Measurements from ENCODE around the gene NDUFAF2.
"Not testable (repeated sequence)": the region's sequence is repeated elsewhere in the genome, so short reads cannot be mapped to it uniquely, and the experiment has no call there.

NDUFAF2 gene

DNA sequence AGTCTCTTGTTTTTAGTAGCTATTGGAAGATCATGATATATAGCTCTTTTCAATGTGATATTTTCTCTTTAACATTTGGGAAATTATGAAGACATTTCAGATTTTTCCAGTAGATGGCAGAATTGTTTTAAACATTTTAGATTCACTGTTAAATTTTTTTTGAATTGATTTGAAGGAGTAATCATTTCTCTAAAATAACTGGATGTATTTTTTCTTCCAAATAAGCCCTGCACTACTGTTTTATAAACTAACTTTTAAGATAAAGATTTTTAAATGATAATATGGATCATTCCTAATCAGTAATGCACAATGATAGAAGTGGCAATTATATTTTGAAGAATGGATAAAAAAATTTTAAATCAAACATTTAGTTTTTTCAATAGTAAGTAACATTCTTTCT lies 14.2 kb downstream of the NDUFAF2 start:
- H3K4me1 ChIP-seq (ENCODE audit: insufficient read depth, low read length) = no peaks in the 10 kb centered on the region
- H3K4me3 ChIP-seq (ENCODE audit: low read length) = no peak overlapping the region
- H2AFZ ChIP-seq (ENCODE audit: low read depth, low read length) = no peak overlapping the region
- H3K27me3 ChIP-seq (ENCODE audit: insufficient read depth, low read length) = no peaks in the 10 kb centered on the region
- H3K36me3 ChIP-seq (ENCODE audit: insufficient read depth, low read length) = no peaks in the 10 kb centered on the region
- no peaks in the 10 kb centered on the region for H3K9me3 ChIP-seq (ENCODE audit: low read length)

DNA sequence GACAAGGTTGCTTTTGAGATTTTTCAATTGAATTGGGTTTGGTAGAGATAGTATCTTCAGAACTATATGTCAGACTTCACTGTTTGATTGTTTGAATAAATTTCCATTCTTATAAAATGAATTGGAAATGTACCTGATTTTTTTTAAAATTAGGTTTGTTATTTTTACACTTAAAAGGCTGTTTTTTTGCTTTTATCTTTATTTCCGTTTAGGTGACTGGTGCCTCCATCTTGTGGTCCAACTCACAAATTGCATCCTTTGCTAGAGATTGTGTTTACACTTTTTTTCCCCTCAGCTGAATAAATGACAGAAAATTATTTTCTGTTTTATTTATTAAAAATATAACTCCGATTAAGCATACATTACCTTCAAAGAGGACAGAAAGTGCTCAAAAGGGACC lies 15.6 kb downstream of the NDUFAF2 start:
- no peaks in the 10 kb centered on the region for H3K27me3 ChIP-seq (ENCODE audit: insufficient read depth, low read length)
- H3K4me3 ChIP-seq (ENCODE audit: low read length) = no peak overlapping the region
- no peak overlapping the region for H2AFZ ChIP-seq (ENCODE audit: low read depth, low read length)
- H3K36me3 ChIP-seq (ENCODE audit: insufficient read depth, low read length) = no peaks in the 10 kb centered on the region
- no peaks in the 10 kb centered on the region for H3K4me1 ChIP-seq (ENCODE audit: insufficient read depth, low read length)
- H3K9me3 ChIP-seq (ENCODE audit: low read length) = no peaks in the 10 kb centered on the region

DNA sequence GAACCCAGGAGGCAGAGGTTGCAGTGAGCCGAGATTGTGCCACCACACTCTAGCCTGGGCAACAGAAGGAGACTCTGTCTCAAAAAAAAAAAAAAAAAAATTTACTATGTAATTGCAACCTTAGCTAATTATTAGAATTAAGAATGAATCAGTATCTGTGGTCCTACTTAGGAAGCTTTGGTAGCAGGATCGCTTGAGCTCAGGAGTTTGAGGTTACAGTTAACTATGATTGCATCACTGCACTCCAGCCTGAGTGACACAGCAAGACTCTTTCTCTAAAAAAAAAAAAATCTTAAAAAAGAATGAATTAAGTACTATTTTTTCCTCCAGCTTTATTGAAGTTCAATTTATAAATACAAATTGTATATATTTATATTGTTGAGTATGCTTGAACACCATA lies 16.7 kb downstream of the NDUFAF2 start:
- no peaks in the 10 kb centered on the region for H3K36me3 ChIP-seq (ENCODE audit: insufficient read depth, low read length)
- no peak overlapping the region for H3K4me3 ChIP-seq (ENCODE audit: low read length)
- H3K27me3 ChIP-seq (ENCODE audit: insufficient read depth, low read length) = no peaks in the 10 kb centered on the region
- H3K4me1 ChIP-seq (ENCODE audit: insufficient read depth, low read length) = no peaks in the 10 kb centered on the region
- no peaks in the 10 kb centered on the region for H3K9me3 ChIP-seq (ENCODE audit: low read length)
- no peak overlapping the region for H2AFZ ChIP-seq (ENCODE audit: low read depth, low read length)

DNA sequence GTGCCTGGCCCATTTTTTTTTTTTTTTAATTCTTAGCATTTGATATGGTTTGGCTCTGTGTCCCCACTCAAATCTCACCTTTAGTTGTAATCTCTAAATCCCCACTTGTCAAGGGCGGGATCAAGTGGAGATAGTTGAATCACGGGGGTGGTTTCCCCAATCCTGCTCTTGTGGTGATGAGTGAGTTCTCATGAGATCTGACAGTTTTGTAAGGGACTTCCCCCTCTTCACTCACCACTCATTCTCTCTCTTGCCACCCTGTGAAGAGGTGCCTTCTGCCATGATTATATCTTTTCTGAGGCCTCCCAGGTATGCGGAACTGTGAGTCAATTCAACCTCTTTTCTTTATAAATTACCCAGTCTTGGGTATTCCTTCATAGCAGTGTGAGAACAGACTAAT lies 27.2 kb downstream of the NDUFAF2 start:
- Histone ChIP-seq H3K36me3 (ENCODE audit: insufficient read depth, low read length) (no peaks in the 10 kb centered on the region), H2AFZ (ENCODE audit: low read depth, low read length) (no peak overlapping the region), H3K4me1 (ENCODE audit: insufficient read depth, low read length) (no peaks in the 10 kb centered on the region), H3K27me3 (ENCODE audit: insufficient read depth, low read length) (no peaks in the 10 kb centered on the region), H3K9me3 (ENCODE audit: low read length) (peaks cover 2% of the 10 kb centered on the region), H3K4me3 (ENCODE audit: low read length) (no peak overlapping the region)

DNA sequence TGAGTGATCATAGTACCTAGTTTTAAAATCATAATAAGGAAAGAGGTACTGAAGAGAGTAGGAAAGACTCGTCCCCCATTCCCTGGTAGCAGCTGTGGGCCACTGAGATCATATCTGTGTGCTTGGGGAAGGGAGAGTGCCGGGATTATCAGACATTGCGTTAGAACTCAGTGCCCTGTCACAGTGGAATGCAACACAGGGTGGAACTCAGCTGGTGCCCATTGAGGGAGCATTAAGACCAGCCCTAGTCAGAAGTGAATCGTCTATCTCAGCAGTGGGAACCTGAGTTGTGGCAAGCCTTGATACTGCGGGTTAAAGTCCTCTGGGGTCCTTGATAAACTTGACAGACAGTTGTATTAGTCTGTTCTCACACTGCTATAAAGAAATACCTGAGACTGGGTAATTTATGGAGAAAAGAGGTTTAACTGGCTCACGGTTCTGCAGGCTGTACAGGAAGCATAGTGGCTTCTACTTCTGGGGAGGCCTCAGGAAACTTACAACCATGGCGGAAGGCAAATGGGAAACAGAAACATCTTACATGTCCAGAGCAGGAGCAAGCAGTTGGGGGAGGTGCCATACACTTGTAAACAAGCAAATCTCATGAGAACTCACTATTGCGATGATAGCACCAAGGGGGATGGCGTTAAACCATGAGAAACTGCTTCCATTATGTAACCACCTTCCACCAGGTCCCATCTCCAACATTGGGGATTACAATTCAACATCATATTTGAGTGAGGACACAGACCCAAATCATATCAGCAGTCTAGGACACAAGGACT lies 33.1 kb downstream of the NDUFAF2 start:
- Histone ChIP-seq H3K4me3 (ENCODE audit: low read length) (no peak overlapping the region), H2AFZ (ENCODE audit: low read depth, low read length) (no peak overlapping the region), H3K9me3 (ENCODE audit: low read length) (no peaks in the 10 kb centered on the region), H3K4me1 (ENCODE audit: insufficient read depth, low read length) (no peaks in the 10 kb centered on the region), H3K27me3 (ENCODE audit: insufficient read depth, low read length) (no peaks in the 10 kb centered on the region), H3K36me3 (ENCODE audit: insufficient read depth, low read length) (no peaks in the 10 kb centered on the region)

DNA sequence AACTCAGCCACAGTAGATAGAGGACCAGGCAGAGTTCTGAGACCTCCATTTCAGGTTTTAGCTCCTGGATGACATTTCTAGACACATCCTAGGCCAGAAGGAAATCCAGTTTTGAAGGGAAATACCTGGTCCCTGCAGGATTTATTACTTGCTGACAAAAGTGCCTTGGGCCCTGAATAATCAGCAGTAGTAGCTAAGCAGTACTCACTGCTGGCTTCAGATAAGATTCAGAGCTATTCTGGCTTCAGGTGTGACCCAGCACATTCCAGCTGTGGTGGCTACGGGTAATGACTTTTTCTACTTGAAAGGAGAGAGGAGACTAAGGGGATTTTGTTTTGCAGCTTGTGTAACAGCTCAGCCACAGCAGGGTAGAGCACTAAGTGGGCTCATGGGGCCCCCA lies 34.0 kb downstream of the NDUFAF2 start:
- no peaks in the 10 kb centered on the region for H3K27me3 ChIP-seq (ENCODE audit: insufficient read depth, low read length)
- no peak overlapping the region for H3K4me3 ChIP-seq (ENCODE audit: low read length)
- no peaks in the 10 kb centered on the region for H3K36me3 ChIP-seq (ENCODE audit: insufficient read depth, low read length)
- no peaks in the 10 kb centered on the region for H3K4me1 ChIP-seq (ENCODE audit: insufficient read depth, low read length)
- H2AFZ ChIP-seq (ENCODE audit: low read depth, low read length) = no peak overlapping the region
- H3K9me3 ChIP-seq (ENCODE audit: low read length) = no peaks in the 10 kb centered on the region

DNA sequence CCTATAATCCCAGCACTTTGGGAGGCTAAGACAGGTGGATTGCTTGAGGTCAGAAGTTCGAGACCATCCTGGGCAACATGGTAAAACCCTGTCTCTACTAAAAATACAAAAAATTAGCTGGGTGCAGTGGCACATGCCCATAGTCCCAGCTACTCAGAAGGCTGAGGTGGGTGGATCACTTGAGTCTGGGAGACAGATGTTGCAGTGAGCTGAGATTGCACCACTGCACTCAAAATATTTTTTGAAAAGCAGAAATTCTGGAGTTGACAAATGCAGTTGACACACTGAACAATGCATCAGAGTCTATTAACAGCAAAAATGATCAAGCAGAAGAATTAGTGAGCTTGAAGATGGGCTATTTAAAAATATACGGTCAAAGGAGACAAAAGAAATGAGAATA lies 35.5 kb downstream of the NDUFAF2 start:
- H3K27me3 ChIP-seq (ENCODE audit: insufficient read depth, low read length) = no peaks in the 10 kb centered on the region
- no peaks in the 10 kb centered on the region for H3K36me3 ChIP-seq (ENCODE audit: insufficient read depth, low read length)
- H3K9me3 ChIP-seq (ENCODE audit: low read length) = no peaks in the 10 kb centered on the region
- H3K4me1 ChIP-seq (ENCODE audit: insufficient read depth, low read length) = no peaks in the 10 kb centered on the region
- H3K4me3 ChIP-seq (ENCODE audit: low read length) = no peak overlapping the region
- no peak overlapping the region for H2AFZ ChIP-seq (ENCODE audit: low read depth, low read length)

DNA sequence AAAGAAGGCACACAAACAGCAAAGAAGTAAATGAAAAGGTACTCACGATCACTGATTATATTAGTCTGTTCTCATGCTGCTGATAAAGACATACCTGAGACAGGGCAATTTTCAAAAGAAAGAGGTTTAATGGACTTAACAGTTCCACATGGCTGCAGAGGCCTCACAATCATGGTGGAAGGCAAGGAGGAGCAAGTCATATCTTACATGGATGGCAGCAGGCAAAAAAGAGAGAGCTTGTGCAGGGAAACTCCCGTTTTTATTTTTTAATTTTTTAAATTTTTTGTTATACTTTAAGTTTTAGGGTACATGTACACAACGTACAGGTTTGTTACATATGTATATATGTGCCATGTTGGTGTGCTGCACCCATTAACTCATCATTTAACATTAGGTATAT lies 37.1 kb downstream of the NDUFAF2 start:
- H2AFZ ChIP-seq (ENCODE audit: low read depth, low read length); H3K9me3 ChIP-seq (ENCODE audit: low read length); H3K4me1 ChIP-seq (ENCODE audit: insufficient read depth, low read length); H3K36me3 ChIP-seq (ENCODE audit: insufficient read depth, low read length); H3K4me3 ChIP-seq (ENCODE audit: low read length); H3K27me3 ChIP-seq (ENCODE audit: insufficient read depth, low read length): not testable (repeated sequence)

DNA sequence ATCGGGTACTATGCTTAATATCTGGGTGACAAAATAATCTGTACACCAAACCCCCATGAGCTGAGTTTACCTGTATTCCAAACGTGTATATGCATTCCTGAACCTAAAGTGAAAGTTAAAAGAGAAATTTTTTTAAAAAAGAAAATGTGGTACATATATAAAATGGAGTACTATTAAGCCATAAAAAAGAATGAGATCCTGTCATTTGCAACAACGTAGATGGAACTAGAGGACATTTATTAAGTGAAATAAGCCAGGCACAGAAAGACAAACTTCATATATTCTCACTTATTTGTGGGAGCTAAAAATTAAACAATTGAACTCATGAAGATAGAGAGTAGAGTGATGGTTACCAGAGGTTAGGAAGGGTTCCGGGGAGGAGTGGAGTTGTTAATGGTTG lies 44.8 kb downstream of the NDUFAF2 start:
- no peak overlapping the region for H2AFZ ChIP-seq (ENCODE audit: low read depth, low read length)
- H3K27me3 ChIP-seq (ENCODE audit: insufficient read depth, low read length) = no peaks in the 10 kb centered on the region
- H3K4me1 ChIP-seq (ENCODE audit: insufficient read depth, low read length) = no peaks in the 10 kb centered on the region
- peaks cover 16% of the 10 kb centered on the region for H3K9me3 ChIP-seq (ENCODE audit: low read length)
- no peak overlapping the region for H3K4me3 ChIP-seq (ENCODE audit: low read length)
- H3K36me3 ChIP-seq (ENCODE audit: insufficient read depth, low read length) = no peaks in the 10 kb centered on the region

DNA sequence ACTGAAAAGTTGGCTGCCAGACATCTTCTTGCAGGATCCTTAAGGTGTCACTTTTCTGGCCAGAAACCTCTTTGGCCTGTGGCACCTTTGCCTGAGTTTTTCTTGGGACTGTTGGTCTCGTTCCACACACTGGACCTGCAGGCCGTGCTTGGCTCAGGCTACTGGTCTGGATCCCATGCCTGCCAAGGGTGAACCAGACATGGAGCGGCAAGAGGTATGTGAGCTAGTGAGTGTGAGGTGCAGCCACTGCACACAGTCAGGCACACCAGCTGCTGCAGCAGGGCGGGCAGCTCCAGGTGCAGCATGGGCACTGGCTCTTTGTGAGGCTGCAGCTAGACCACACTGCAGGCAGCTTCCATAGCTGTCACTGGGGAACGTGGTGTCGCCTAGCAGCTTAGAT lies 47.9 kb downstream of the NDUFAF2 start:
- Histone ChIP-seq H3K4me3 (ENCODE audit: low read length) (no peak overlapping the region), H3K27me3 (ENCODE audit: insufficient read depth, low read length) (no peaks in the 10 kb centered on the region), H3K9me3 (ENCODE audit: low read length) (peaks cover 18% of the 10 kb centered on the region), H3K4me1 (ENCODE audit: insufficient read depth, low read length) (no peaks in the 10 kb centered on the region), H3K36me3 (ENCODE audit: insufficient read depth, low read length) (no peaks in the 10 kb centered on the region), H2AFZ (ENCODE audit: low read depth, low read length) (no peak overlapping the region)

DNA sequence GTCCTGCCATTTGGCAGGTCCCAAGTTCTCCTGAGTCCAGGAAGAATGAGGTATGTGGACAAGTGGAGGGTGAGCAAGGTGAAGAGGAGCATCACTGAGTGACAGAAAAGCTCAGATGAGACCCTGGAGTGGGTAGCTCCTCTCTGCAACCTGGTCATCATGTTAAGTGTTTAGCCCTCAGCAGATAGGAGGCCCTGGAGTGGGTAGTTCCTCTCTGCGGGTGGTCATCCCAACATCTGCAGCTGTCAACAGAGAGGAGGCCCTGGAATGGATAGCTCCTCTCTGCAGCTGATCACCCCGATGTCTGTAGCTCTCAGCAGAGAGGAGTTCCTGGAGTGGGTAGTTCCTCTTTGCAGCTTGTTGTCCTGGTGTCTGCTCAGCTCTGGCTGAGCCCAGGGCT lies 48.4 kb downstream of the NDUFAF2 start:
- H3K4me3 ChIP-seq (ENCODE audit: low read length) = no peak overlapping the region
- H3K9me3 ChIP-seq (ENCODE audit: low read length) = peaks cover 18% of the 10 kb centered on the region
- H3K4me1 ChIP-seq (ENCODE audit: insufficient read depth, low read length) = no peaks in the 10 kb centered on the region
- no peaks in the 10 kb centered on the region for H3K36me3 ChIP-seq (ENCODE audit: insufficient read depth, low read length)
- H2AFZ ChIP-seq (ENCODE audit: low read depth, low read length) = no peak overlapping the region
- H3K27me3 ChIP-seq (ENCODE audit: insufficient read depth, low read length) = no peaks in the 10 kb centered on the region

DNA sequence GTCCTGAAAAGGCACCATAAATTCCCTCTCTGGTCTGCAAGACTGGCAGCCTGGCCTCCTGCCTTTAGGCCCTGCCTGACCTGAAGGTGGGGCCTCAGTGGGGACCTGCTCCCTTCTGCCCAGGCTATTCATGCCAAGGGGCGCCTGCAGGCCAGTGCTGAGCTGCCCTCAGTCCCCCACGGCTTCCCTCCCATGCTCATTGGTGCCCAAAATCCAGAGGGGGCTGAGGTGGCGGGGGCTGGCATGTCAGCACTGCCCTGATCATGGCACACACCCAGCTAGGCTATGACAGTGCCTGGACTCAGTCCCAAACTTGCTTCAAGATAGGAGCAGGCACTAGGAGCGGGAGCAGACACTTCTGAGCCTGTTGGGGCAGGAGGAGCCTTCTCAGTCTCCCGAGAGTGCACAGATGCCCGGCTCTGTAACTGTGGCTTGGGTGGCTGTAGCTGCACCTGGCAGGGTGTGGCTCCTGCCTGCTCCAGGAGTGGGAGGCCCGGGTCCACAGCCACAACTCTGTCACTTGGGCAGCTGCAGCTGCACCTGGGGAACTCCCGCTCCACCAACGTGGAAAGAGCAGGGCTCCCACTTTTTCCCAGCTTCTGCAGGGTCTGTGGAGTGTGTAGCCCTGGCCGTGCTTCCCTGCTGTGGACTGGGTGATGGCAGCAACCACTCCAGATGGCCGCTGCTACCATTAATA lies 49.0 kb downstream of the NDUFAF2 start:
- Histone ChIP-seq H3K36me3 (ENCODE audit: insufficient read depth, low read length) (no peaks in the 10 kb centered on the region), H3K9me3 (ENCODE audit: low read length) (peaks cover 18% of the 10 kb centered on the region), H3K4me3 (ENCODE audit: low read length) (no peak overlapping the region)

DNA sequence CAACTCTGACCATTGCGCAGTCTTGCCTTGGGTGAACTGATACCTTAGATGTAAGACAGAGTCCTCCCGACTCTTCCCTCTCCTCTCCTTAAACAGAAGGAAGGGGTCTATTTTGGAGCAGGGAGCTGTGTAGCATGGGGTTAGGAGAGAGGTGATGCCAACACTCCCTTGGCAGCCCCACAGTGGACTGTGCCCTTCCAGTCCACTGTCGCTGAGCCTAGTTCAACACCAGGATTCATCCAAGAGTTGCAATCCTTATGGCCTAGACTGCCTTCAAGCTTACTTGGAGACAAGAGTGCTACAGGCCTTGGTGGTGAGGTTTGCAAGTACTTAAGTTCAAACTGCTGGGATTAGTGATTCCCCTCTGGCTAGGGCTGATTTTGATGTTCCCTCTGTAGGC lies 51.4 kb downstream of the NDUFAF2 start:
- Histone ChIP-seq H3K27me3 (ENCODE audit: insufficient read depth, low read length) (no peaks in the 10 kb centered on the region), H2AFZ (ENCODE audit: low read depth, low read length) (no peak overlapping the region), H3K4me3 (ENCODE audit: low read length) (no peak overlapping the region), H3K36me3 (ENCODE audit: insufficient read depth, low read length) (no peaks in the 10 kb centered on the region), H3K9me3 (ENCODE audit: low read length) (peaks cover 18% of the 10 kb centered on the region), H3K4me1 (ENCODE audit: insufficient read depth, low read length) (no peaks in the 10 kb centered on the region)

More for the DNA sequence above, 49.0 kb downstream of the NDUFAF2 start:
- Histone ChIP-seq H2AFZ (ENCODE audit: low read depth, low read length) (no peak overlapping the region), H3K4me1 (ENCODE audit: insufficient read depth, low read length) (no peaks in the 10 kb centered on the region), H3K27me3 (ENCODE audit: insufficient read depth, low read length) (no peaks in the 10 kb centered on the region)

DNA sequence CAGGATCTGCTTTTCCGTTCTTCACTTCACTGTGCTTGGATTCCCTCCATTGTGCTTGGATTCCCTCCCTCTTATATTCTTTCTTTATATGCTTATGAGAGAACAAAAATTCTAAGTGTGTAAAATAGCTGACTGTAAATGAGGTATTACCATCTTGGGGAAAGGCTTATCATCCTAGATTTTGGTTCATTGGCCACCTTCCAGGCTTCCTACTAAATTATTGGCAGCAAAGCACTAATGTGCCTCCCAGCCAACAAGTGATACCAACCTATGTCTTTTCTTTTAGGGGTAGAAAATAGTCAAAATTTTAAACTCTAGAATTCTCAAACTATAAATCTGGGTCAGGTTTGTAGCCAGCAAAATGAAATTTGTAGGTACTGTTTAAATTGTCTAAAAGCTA lies 52.7 kb downstream of the NDUFAF2 start:
- no peaks in the 10 kb centered on the region for H3K36me3 ChIP-seq (ENCODE audit: insufficient read depth, low read length)

More for the DNA sequence above, 52.7 kb downstream of the NDUFAF2 start:
- H2AFZ ChIP-seq (ENCODE audit: low read depth, low read length) = no peak overlapping the region
- H3K4me3 ChIP-seq (ENCODE audit: low read length) = no peak overlapping the region
- H3K27me3 ChIP-seq (ENCODE audit: insufficient read depth, low read length) = no peaks in the 10 kb centered on the region
- H3K9me3 ChIP-seq (ENCODE audit: low read length) = peaks cover 17% of the 10 kb centered on the region
- no peaks in the 10 kb centered on the region for H3K4me1 ChIP-seq (ENCODE audit: insufficient read depth, low read length)
